OCI-LY3 (cell line): ENCODE data around the gene USP17L24.
"Not testable (repeated sequence)": the region's sequence is repeated elsewhere in the genome, so short reads cannot be mapped to it uniquely, and the experiment has no call there.

Experiments used
- H2AFZ ChIP-seq: fragments of 200-600, 300-600 bp; shearing (Covaris generic); 2 replicates; pipeline ENCODE4 v1.6.0; 2014; ENCODE audit warnings: antibody characterized with exemption, low read depth, low read length
- H3K27ac ChIP-seq: fragments of 200-600, 300-600 bp; sonication (generic); 2 replicates; pipeline ENCODE4 v1.5.1; 2014; ENCODE audit warnings: mild to moderate bottlenecking, low read length, moderate library complexity, mixed read lengths
- H3K27me3 ChIP-seq: fragments of 200-600, 300-600 bp; sonication (generic); 2 replicates; pipeline ENCODE4 v1.6.1; 2014; ENCODE audit warnings: low read depth, low read length, mixed read lengths
- H3K36me3 ChIP-seq: fragments of 200-600, 300-600 bp; sonication (generic); replicated peaks from 2 replicates; pipeline ENCODE3; 2014; ENCODE audit warnings: low read depth, low read length, mixed read lengths
- H3K4me1 ChIP-seq: fragments of 300-600, 200-600 bp; sonication (generic); 2 replicates; pipeline ENCODE4 v1.6.1; 2014; ENCODE audit warnings: low read length, mixed read lengths
- H3K4me2 ChIP-seq: fragments of 200-600, 300-600 bp; sonication (generic); 2 replicates; pipeline ENCODE4 v1.6.1; 2014; ENCODE audit warnings: low read length, mixed read lengths
- H3K4me3 ChIP-seq: fragments of 300-600, 200-600 bp; sonication (generic); 2 replicates; pipeline ENCODE4 v1.5.1; 2014; ENCODE audit warnings: antibody characterized with exemption, mild to moderate bottlenecking, low read length, moderate library complexity
- H3K79me2 ChIP-seq: fragments of 300-600, 200-600 bp; shearing (Covaris generic); 2 replicates; pipeline ENCODE4 v1.6.1; 2014; ENCODE audit warnings: mild to moderate bottlenecking, low read length, mixed read lengths
- H3K9ac ChIP-seq: fragments of 300-600, 200-600 bp; shearing (Covaris generic); 2 replicates; pipeline ENCODE4 v1.6.0; 2014; ENCODE audit warnings: mild to moderate bottlenecking, low read length, moderate library complexity
- H3K9me3 ChIP-seq: fragments of 200-600, 300-600 bp; shearing (Covaris generic); 2 replicates; pipeline ENCODE4 v1.6.1; 2014; ENCODE audit warnings: low read length, mixed read lengths; ENCODE audit not compliant: insufficient read depth
- H4K20me1 ChIP-seq: fragments of 200-600, 300-600 bp; sonication (generic); 2 replicates; pipeline ENCODE4 v1.6.1; 2016; ENCODE audit warnings: low read length, mixed read lengths; ENCODE audit not compliant: insufficient read depth

Gene USP17L24

DNA sequence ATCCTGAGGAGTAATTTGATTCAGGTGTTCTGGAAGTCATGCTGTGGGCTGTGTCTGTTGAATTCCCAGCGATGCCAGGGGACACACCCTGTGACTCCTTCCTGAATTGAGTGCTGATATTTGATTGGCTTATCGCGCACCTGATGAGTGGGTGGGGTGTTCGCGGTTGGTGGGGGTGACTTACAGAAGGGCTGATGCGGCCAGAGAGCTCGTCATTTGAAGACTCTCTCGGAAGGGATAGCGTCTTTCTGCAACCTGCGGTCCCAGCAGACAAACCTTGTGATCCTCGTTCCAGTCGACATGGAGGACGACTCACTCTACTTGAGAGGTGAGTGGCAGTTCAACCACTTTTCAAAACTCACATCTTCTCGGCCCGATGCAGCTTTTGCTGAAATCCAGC, at the start of gene USP17L24:
TSS of gene USP17L24 (plus strand) at position 301 of the 400 bp plus-strand sequence. CDS start at position 301, 0 bp downstream.
- H3K4me2 ChIP-seq, H4K20me1 ChIP-seq, H3K79me2 ChIP-seq, H3K9ac ChIP-seq, H2AFZ ChIP-seq, H3K4me1 ChIP-seq, H3K36me3 ChIP-seq, H3K4me3 ChIP-seq, H3K9me3 ChIP-seq, H3K27me3 ChIP-seq, H3K27ac ChIP-seq: not testable (repeated sequence)

- H3K4me3 ChIP-seq: not testable (repeated sequence)
These were observed 774 bp upstream of the USP17L24 start for GRCh38 chr4:9324191-9324590.

GRCh38 chr4:9329611-9330010, 4.6 kb downstream of the USP17L24 start, which contains the start of gene USP17L25:
USP17L25 (plus strand) TSS chr4:9329911; CDS start chr4:9329911, 0 bp downstream.
- not testable (repeated sequence) for H3K4me1 ChIP-seq, H3K27ac ChIP-seq, H3K4me3 ChIP-seq, H3K9me3 ChIP-seq, H4K20me1 ChIP-seq, H3K4me2 ChIP-seq, H3K27me3 ChIP-seq, H3K36me3 ChIP-seq, H2AFZ ChIP-seq, H3K9ac ChIP-seq, H3K79me2 ChIP-seq

More at GRCh38 chr4:9324191-9324590, 774 bp upstream of the USP17L24 start:
- not testable (repeated sequence) for H3K27ac ChIP-seq, H3K9me3 ChIP-seq, H3K9ac ChIP-seq, H3K36me3 ChIP-seq, H3K4me1 ChIP-seq, H2AFZ ChIP-seq, H3K27me3 ChIP-seq, H3K4me2 ChIP-seq, H4K20me1 ChIP-seq, H3K79me2 ChIP-seq

DNA sequence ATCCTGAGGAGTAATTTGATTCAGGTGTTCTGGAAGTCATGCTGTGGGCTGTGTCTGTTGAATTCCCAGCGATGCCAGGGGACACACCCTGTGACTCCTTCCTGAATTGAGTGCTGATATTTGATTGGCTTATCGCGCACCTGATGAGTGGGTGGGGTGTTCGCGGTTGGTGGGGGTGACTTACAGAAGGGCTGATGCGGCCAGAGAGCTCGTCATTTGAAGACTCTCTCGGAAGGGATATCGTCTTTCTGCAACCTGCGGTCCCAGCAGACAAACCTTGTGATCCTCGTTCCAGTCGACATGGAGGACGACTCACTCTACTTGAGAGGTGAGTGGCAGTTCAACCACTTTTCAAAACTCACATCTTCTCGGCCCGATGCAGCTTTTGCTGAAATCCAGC, 9.4 kb downstream of the USP17L24 start, which contains the start of gene USP17L26:
TSS of gene USP17L26 (plus strand) at position 301 of the 400 bp plus-strand sequence. CDS start at position 301, 0 bp downstream.
- not testable (repeated sequence) for H4K20me1 ChIP-seq, H3K79me2 ChIP-seq, H3K27me3 ChIP-seq, H3K27ac ChIP-seq, H3K4me1 ChIP-seq, H3K4me3 ChIP-seq, H3K9ac ChIP-seq, H3K4me2 ChIP-seq, H3K36me3 ChIP-seq, H2AFZ ChIP-seq, H3K9me3 ChIP-seq

- not testable (repeated sequence) for H3K4me1 ChIP-seq, H3K36me3 ChIP-seq, H3K4me3 ChIP-seq, H3K27me3 ChIP-seq, H3K27ac ChIP-seq, H3K4me2 ChIP-seq, H3K79me2 ChIP-seq, H3K9ac ChIP-seq, H2AFZ ChIP-seq, H4K20me1 ChIP-seq, H3K9me3 ChIP-seq
These were observed 14.1 kb downstream of the USP17L24 start, which contains the start of gene USP17L5 for GRCh38 chr4:9339103-9339502. USP17L5 (plus strand) TSS chr4:9339403; CDS start chr4:9339403, 0 bp downstream.

- H3K36me3 ChIP-seq, H3K27me3 ChIP-seq, H3K4me3 ChIP-seq, H4K20me1 ChIP-seq, H2AFZ ChIP-seq, H3K9me3 ChIP-seq, H3K79me2 ChIP-seq, H3K9ac ChIP-seq, H3K4me1 ChIP-seq, H3K27ac ChIP-seq, H3K4me2 ChIP-seq: not testable (repeated sequence)
These were observed 18.9 kb downstream of the USP17L24 start, which contains the start of gene USP17L27 for GRCh38 chr4:9343848-9344247. USP17L27 (plus strand) TSS chr4:9344148; CDS start chr4:9344148, 0 bp downstream.

GRCh38 chr4:9348593-9348992, 23.6 kb downstream of the USP17L24 start, which contains the start of gene USP17L28:
USP17L28 (plus strand) TSS chr4:9348893; CDS start chr4:9348893, 0 bp downstream.
- H3K79me2 ChIP-seq, H3K9ac ChIP-seq, H3K4me2 ChIP-seq, H3K27ac ChIP-seq, H3K27me3 ChIP-seq, H3K4me3 ChIP-seq, H4K20me1 ChIP-seq, H3K4me1 ChIP-seq, H2AFZ ChIP-seq, H3K9me3 ChIP-seq, H3K36me3 ChIP-seq: not testable (repeated sequence)

GRCh38 chr4:9350866-9351265, 25.9 kb downstream of the USP17L24 start:
- H4K20me1 ChIP-seq, H3K79me2 ChIP-seq, H3K36me3 ChIP-seq, H3K4me2 ChIP-seq, H3K4me3 ChIP-seq, H3K4me1 ChIP-seq, H3K27me3 ChIP-seq, H3K27ac ChIP-seq, H3K9me3 ChIP-seq, H2AFZ ChIP-seq, H3K9ac ChIP-seq: not testable (repeated sequence)

- H3K4me1 ChIP-seq, H3K4me2 ChIP-seq, H3K27ac ChIP-seq, H3K27me3 ChIP-seq, H3K4me3 ChIP-seq, H3K36me3 ChIP-seq, H3K79me2 ChIP-seq, H4K20me1 ChIP-seq, H2AFZ ChIP-seq, H3K9ac ChIP-seq, H3K9me3 ChIP-seq: not testable (repeated sequence)
These were observed 28.4 kb downstream of the USP17L24 start, which contains the start of gene USP17L29 for GRCh38 chr4:9353338-9353737. USP17L29 (plus strand) TSS chr4:9353638; CDS start chr4:9353638, 0 bp downstream.

- not testable (repeated sequence) for H3K27me3 ChIP-seq, H3K27ac ChIP-seq, H3K36me3 ChIP-seq, H3K4me1 ChIP-seq, H2AFZ ChIP-seq, H4K20me1 ChIP-seq, H3K9ac ChIP-seq, H3K4me3 ChIP-seq, H3K79me2 ChIP-seq, H3K9me3 ChIP-seq, H3K4me2 ChIP-seq
These were observed 37.9 kb downstream of the USP17L24 start, which contains the start of gene USP17L30 for GRCh38 chr4:9362829-9363228. USP17L30 (plus strand) TSS chr4:9363129; CDS start chr4:9363129, 0 bp downstream.
